GM12872 (cell line): ENCODE measurements around the gene STX16.

Source experiments
- TF ChIP-seq, protein P1 (sequence below): IDR thresholded peaks from 3 replicates; pipeline ENCODE4 v1.5.1; 2011; ENCODE audit warnings: low read depth, mild to moderate bottlenecking, low read length, moderate library complexity; ENCODE audit not compliant: insufficient read depth

STX16 gene

DNA sequence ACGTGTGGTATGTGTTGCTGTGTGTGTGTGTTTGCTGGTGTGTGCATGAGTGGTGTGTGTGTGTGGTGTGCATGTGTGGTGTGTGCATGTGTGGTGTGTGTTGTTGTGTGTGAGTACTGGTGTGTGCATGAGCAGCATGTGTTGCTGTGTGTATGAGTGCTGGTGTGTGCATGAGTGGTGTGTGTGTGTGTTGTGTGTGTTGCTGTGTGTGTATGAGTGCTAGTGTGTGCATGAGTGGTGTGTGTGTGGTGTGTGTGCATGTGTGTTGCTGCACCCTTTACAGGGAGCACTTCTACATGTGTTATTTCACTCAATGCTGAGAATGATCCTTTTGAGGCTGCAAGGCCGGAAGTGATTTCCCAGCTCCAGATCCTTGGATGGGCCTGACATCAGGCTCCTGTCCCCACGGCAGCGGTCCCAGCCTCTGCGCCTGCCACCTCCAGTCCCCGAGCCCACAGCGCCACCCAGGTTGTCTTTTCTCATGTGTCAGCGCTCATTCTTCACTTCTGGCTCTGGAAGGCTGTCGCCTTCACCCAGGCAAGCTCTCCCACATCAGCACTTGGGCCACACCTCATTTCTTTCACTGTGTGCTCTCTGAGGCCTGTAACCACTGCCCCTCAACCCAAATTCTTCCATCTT is 44.1 kb downstream of the STX16 start:
- TF ChIP-seq, protein P1, sequence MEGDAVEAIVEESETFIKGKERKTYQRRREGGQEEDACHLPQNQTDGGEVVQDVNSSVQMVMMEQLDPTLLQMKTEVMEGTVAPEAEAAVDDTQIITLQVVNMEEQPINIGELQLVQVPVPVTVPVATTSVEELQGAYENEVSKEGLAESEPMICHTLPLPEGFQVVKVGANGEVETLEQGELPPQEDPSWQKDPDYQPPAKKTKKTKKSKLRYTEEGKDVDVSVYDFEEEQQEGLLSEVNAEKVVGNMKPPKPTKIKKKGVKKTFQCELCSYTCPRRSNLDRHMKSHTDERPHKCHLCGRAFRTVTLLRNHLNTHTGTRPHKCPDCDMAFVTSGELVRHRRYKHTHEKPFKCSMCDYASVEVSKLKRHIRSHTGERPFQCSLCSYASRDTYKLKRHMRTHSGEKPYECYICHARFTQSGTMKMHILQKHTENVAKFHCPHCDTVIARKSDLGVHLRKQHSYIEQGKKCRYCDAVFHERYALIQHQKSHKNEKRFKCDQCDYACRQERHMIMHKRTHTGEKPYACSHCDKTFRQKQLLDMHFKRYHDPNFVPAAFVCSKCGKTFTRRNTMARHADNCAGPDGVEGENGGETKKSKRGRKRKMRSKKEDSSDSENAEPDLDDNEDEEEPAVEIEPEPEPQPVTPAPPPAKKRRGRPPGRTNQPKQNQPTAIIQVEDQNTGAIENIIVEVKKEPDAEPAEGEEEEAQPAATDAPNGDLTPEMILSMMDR: no peak

DNA sequence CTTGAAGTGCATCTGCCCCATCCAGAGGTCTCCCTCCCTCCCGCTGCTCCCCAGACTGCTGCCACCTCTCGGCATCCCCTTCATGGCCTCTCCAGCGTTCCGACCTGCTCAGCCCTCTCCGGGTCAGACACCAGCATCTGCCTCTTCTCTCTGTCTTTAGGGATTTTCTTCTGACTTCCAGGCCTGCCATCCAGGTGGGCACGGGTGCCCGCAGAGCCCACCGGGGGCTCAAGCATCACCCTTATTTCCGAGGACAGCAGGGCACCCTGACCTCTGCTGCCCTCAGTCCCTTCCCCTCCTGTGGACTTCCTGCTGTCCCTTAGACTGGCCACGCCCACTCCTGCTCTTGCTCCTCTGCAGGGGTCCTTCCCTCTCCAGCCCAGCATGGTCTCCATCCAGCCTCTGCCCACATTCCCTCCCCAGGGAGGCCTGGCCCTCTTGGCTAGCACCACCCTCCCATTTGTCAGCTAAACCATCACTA is 44.9 kb downstream of the STX16 start:
- TF ChIP-seq, protein P1: no peak

DNA sequence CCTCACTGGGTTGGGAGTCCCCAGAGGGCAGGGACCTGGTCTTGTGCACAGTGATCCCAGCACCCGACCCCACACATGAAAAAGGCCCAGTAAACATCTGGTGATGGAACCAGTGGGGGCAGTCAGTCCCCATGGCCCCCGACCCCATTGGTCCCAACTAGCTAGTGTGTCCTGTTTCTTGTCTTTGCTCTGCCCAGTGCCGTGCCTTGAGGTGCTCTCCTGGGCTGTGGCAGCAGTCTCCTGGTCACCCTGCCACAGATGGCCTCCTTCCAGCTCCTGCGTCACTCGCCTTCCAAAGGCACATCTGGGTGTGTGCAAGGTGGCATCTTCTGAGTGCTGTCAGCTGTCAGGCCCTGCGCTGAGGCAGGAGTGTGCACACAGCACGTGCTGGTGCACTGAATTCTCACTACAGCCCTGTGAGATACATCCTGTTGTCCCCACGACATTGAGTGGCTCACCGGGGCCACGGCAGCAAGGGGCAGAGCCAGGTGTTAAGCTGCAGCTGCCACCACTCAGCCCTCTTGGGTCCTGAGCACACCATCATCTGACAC is 45.4 kb downstream of the STX16 start:
- TF ChIP-seq, protein P1: no peak

DNA sequence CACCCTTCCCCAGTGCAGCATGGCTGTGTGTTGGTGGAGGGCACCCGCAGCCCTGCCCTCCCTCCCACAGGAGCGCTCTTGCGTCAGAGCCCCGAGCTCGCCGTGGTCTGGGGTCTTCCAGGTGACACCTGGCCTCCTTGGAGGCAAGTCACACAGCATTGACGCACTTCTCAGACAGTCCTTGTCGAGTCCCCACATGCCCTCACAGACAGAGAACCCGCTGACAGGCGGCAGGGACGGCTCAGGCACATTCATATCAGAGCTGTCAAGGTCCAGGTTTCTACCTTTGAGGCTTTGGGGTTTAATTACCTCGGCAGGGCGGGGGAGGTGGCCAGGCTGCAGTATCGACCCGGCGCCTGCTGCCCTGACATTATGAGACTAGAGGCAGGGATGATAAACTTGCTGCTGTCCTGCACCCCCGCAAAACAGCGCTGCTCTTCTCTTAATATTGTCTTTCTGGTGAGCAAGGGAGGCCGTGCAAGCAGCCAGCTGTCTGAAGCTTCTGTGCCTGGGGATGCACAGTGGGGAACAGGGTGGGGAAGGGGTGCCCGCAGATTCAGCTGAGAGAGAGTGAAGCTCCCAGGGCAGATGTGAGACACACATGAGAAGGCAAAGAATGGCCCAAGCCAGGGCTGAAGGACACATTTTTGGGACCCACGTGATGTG is 46.3 kb downstream of the STX16 start:
- TF ChIP-seq, protein P1: no peak

DNA sequence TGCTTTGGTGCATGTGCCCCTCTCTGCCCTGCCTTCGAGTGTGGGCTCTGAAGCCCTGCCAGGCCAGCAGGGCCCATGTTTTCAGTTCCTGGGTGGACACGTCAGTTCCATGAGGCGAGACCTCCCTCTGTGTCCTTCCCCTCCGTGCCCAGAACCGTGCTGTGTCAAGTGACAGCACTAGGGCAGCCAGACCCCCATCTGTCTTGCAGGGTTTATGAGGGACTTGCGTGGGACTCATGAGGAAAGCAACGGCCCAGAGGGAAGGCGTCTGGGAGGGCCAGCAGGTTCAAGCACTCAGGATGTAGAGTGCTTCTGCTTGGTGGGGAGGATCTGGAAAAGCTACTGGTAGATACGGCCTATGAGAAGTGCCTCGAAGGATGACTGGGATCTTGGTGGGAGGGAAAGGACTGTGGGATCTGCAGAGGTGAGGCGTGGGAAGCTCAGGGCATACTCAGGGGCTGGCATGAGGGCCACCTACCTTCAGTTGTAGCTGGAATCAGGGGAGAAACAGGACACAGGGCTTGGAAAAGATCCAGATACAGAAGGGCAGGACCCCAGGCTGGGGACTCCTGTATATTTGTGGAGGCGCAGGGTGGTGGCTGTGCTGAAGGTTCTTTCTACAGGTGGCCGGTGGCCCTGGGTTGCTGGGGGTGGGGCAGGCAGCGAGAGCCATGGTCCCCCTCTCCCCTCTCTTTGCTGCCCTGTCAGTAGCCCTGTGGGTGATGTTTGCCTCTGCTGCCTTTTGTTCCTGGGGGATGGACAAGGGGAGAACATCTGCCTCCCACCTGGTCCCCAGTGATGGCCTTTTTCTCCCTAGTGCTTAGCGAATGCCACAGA is 47.0 kb downstream of the STX16 start:
- TF ChIP-seq, protein P1: no peak

DNA sequence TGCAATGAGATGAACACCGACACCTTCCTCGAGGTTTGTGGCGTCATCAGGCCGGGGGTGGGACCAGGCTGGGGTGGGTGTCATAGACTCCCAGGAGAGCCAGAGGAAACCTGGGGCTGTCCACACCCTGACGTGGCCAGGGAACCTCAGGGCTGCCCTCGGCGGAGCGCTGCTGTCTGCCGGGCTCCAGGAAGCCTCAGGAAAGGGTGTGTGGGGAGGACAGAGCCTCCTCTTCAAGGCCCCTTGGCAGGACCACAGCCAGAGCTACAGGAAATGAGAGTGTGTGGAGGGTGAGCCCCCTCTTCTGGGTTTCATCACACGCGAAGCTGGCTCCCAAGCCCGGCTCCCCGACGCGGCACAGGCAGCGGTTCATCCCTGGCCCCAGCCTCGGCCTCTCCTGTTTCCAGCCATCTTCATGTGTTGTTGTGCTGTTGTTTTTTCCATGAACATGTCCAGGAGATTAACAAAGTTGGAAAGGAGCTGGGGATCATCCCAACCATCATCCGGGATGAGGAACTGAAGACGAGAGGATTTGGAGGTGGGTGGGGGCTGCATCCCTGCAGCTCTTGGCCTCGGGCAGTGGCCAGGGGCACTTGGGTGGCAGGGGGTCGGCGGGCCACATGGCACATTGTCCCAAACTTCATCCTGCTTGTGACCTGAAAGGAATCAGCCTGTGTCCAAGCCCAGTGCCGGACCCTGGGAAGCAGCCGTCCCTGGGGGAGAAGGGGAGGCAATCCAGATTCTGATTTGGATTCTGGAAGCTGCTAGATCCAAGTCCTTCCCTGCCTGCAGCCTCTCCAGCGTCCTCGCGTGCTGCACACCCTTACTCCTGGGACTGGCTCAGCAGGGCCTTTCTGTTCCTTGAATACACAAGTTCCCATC is 47.9 kb downstream of the STX16 start:
- TF ChIP-seq, protein P1: no peak
